Loucy (cell line): ENCODE results near the gene SGCA.

Experiments
- H2AFZ ChIP-seq: fragments of 200-600 bp; sonication (generic); 2 replicates; pipeline ENCODE4 v1.6.0; 2016; ENCODE audit warnings: antibody characterized with exemption, mild to moderate bottlenecking, low read length, moderate library complexity
- H3F3A ChIP-seq: fragments of 200-600 bp; 2 replicates; pipeline ENCODE4 v1.6.0; 2016; ENCODE audit warnings: antibody characterized with exemption, low read depth, mild to moderate bottlenecking
- H3K27me3 ChIP-seq: fragments of 200-600 bp; sonication (generic); 2 replicates; pipeline ENCODE4 v1.6.1; 2014; ENCODE audit warnings: low read length, mild to moderate bottlenecking; ENCODE audit not compliant: insufficient read depth, poor library complexity, severe bottlenecking
- H3K36me3 ChIP-seq: fragments of 200-600 bp; sonication (generic); 2 replicates; pipeline ENCODE4 v1.6.1; 2016; ENCODE audit warnings: low read length; ENCODE audit not compliant: insufficient read depth
- H3K4me1 ChIP-seq: fragments of 200-600 bp; sonication (generic); 2 replicates; pipeline ENCODE4 v1.5.1; 2014; ENCODE audit warnings: low read length, mild to moderate bottlenecking; ENCODE audit not compliant: insufficient read depth, poor library complexity, severe bottlenecking
- H3K4me2 ChIP-seq: fragments of 200-600 bp; sonication (generic); 2 replicates; pipeline ENCODE4 v1.6.0; 2014; ENCODE audit warnings: antibody characterized with exemption, low read length, low read depth, mild to moderate bottlenecking; ENCODE audit not compliant: poor library complexity, severe bottlenecking
- H3K4me3 ChIP-seq: fragments of 200-600 bp; sonication (generic); 2 replicates; pipeline ENCODE4 v1.5.1; 2014; ENCODE audit warnings: low read length, mild to moderate bottlenecking, mixed read lengths; ENCODE audit not compliant: poor library complexity, severe bottlenecking
- H3K79me2 ChIP-seq: fragments of 200-600 bp; sonication (generic); 2 replicates; pipeline ENCODE4 v1.6.1; 2014; ENCODE audit warnings: low read length; ENCODE audit not compliant: insufficient read depth
- H3K9ac ChIP-seq: fragments of 200-600 bp; sonication (generic); 2 replicates; pipeline ENCODE4 v1.6.0; 2014; ENCODE audit warnings: mild to moderate bottlenecking, low read depth, low read length, moderate library complexity; ENCODE audit not compliant: poor library complexity, severe bottlenecking
- H3K9me2 ChIP-seq: fragments of 200-600 bp; sonication (generic); replicated peaks from 2 replicates; pipeline ENCODE4 v1.6.1; 2016; ENCODE audit warnings: low read depth, low read length, mixed read lengths
- H3K9me3 ChIP-seq: fragments of 200-600 bp; sonication (generic); 2 replicates; pipeline ENCODE4 v1.6.1; 2014; ENCODE audit warnings: mild to moderate bottlenecking, antibody characterized with exemption, low read length, low read depth; ENCODE audit not compliant: insufficient read depth
- H4K20me1 ChIP-seq: fragments of 200-600 bp; sonication (generic); 2 replicates; pipeline ENCODE4 v1.6.0; 2014; ENCODE audit warnings: antibody characterized with exemption, low read length, mild to moderate bottlenecking; ENCODE audit not compliant: insufficient read depth, poor library complexity, severe bottlenecking
- EZH2phosphoT487 ChIP-seq: fragments of 200-600 bp; IDR thresholded peaks from 2 replicates; pipeline ENCODE4 v1.6.1; 2018; ENCODE audit warnings: antibody characterized with exemption, mild to moderate bottlenecking, moderate library complexity, borderline replicate concordance
- TF ChIP-seq, protein P1 (sequence below): fragments of 200-600 bp; sonication (generic); conservative IDR thresholded peaks from 2 replicates; pipeline ENCODE4 v1.5.1; 2014; ENCODE audit warnings: mild to moderate bottlenecking, antibody characterized with exemption, low read length

Gene SGCA

DNA sequence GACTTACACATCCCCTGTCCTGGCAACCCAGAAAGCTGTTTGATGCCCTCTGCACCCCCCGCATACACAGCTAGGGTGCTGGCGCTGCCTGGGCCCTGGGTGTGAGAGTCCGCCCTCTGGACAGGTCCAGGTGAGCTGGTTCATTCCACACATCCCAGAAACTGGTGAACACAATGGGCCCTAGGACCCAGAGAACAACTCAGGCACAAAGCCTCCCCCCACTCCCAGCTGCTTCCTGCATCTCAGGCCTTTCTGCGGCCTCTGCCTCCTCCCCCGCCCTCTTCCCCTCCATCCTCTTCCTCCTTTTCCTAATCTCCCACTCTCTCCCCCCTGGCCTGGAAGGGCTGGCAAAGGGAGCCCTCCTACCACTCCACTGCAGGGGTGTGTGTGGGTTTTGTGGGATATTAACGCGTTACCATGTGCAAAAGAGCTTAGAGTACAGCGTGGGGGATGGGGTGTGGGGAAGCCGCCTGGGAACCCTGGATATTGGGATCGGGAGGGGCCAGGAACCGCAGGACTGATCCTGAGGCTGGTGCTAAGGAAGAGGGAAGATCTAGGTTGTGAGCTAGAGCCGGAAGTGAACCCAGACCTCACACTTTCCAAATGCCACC is 13.8 kb upstream of the SGCA start:
- H3K4me1 ChIP-seq = peaks cover 37% of the 10 kb centered on the region
- peak overlapping the region; percentile 78 for H3K9ac ChIP-seq
- peaks cover 33% of the 10 kb centered on the region for H4K20me1 ChIP-seq
- no peaks in the 10 kb centered on the region for H3K9me3 ChIP-seq
- no peaks in the 10 kb centered on the region for H3F3A ChIP-seq
- no peaks in the 10 kb centered on the region for H3K27me3 ChIP-seq
- TF ChIP-seq, protein P1, sequence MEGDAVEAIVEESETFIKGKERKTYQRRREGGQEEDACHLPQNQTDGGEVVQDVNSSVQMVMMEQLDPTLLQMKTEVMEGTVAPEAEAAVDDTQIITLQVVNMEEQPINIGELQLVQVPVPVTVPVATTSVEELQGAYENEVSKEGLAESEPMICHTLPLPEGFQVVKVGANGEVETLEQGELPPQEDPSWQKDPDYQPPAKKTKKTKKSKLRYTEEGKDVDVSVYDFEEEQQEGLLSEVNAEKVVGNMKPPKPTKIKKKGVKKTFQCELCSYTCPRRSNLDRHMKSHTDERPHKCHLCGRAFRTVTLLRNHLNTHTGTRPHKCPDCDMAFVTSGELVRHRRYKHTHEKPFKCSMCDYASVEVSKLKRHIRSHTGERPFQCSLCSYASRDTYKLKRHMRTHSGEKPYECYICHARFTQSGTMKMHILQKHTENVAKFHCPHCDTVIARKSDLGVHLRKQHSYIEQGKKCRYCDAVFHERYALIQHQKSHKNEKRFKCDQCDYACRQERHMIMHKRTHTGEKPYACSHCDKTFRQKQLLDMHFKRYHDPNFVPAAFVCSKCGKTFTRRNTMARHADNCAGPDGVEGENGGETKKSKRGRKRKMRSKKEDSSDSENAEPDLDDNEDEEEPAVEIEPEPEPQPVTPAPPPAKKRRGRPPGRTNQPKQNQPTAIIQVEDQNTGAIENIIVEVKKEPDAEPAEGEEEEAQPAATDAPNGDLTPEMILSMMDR = no peak
- no peak for TF ChIP-seq EZH2phosphoT487
- H3K4me3 ChIP-seq = peak overlapping the region; percentile 82
- H3K36me3 ChIP-seq = no peaks in the 10 kb centered on the region
- H3K9me2 ChIP-seq = no peaks in the 10 kb centered on the region
- H3K79me2 ChIP-seq = peaks cover 38% of the 10 kb centered on the region
- peak overlapping the region; percentile 30; the same call in 1 of the 2 replicates for H2AFZ ChIP-seq
- H3K4me2 ChIP-seq = peak overlapping the region; percentile 92

DNA sequence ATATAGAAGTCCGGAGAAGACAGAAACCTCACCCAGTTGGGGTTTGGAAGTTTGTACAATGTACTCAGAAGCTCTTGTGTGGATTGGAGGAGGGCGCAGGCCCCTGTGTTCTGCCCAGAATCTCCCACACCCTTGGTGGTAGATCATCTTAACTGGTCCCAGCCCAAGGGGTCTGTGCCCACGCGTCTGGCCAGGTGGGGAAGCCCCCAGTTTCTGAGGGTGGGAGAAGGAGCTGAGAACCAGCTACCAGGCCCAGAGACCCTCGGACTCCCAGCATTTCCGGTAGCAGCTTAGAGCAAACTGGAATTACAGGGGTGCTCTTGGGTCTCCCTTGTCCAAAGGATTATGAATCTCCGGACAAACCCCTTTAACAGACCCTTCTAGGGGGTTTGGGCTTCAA is 13.1 kb upstream of the SGCA start:
- peak overlapping the region; percentile 78 for H3K9ac ChIP-seq

DNA sequence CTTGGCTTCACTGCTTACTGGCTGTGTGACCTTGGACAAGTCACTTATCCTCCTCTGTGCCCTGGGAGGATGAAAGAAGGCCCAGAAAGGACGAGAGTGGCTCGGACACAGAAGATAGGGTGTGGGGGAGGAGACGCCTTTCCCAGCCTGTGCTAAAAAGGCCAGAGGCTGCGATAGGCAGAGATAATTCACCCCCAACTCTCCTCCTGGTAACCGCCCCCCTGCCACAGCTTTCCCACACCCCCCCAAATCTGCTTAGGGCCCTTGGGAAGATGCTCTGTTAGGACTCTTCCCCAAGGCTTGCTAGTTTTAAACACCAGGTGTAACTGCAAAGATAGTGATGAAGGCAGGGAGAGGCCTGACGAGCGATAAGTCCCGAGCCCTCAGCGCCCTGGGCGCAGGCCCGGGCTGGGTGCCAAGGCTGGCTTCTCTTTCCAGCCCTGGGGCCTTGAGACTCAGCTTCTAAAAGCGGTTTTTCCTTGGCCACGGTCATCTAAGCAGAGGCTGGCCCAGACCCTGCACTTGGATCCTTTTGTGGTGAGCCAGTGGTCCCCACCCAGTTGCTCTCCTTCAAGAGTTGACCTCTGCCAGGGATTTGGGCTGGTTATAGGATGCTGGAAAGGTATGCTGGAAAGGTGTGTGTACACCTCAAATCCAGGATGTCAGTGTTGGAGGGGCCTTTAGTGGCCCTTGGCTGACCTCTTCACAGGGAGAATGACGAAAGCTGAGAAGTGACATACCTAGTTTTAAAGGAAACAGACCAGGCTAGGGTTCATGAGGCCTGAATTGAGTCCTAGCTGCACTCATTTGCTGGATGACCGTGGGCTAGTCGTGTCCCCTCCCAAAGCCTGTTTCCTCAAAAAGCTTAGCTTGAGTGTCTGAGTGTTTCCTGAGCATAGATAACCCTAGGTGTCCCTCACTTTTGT is 11.9 kb upstream of the SGCA start:
- Histone ChIP-seq H3K4me2 (no peak overlapping the region), H3K9me3 (no peaks in the 10 kb centered on the region), H3K36me3 (no peaks in the 10 kb centered on the region), H3K9me2 (no peaks in the 10 kb centered on the region), H3K4me3 (no peak overlapping the region), H3K79me2 (peaks cover 19% of the 10 kb centered on the region), H3K9ac (no peak overlapping the region), H3K27me3 (no peaks in the 10 kb centered on the region), H4K20me1 (peaks cover 14% of the 10 kb centered on the region), H3K4me1 (peaks cover 34% of the 10 kb centered on the region), H3F3A (no peaks in the 10 kb centered on the region), H2AFZ (no peak overlapping the region)
- no peak for TF ChIP-seq EZH2phosphoT487
- TF ChIP-seq, protein P1 = no peak

More for the DNA sequence above, 13.1 kb upstream of the SGCA start:
- no peak for TF ChIP-seq EZH2phosphoT487
- TF ChIP-seq, protein P1 = no peak
- Histone ChIP-seq H4K20me1 (peaks cover 26% of the 10 kb centered on the region), H3K79me2 (peaks cover 31% of the 10 kb centered on the region), H3K4me1 (peaks cover 31% of the 10 kb centered on the region), H2AFZ (no peak overlapping the region), H3K9me3 (no peaks in the 10 kb centered on the region), H3K36me3 (no peaks in the 10 kb centered on the region), H3K4me2 (peak overlapping the region; percentile 92), H3F3A (no peaks in the 10 kb centered on the region), H3K27me3 (no peaks in the 10 kb centered on the region), H3K4me3 (peak overlapping the region; percentile 82), H3K9me2 (no peaks in the 10 kb centered on the region)
